K562 (cell line): Measurements from ENCODE around the gene HSPA1L. TPM values are rescaled to one million over a fixed set of nuclear protein-coding genes. Genes with fewer than 3 reads are reported as not detected.

ENCODE experiments used
- JUND ChIP-seq, 2 experiments: IDR thresholded peaks; 2 replicates in 1 of 2; 3 replicates in 1 of 2; pipeline ENCODE4 v1.6.1; 2011; ENCODE audit warnings: borderline replicate concordance in 2 of 2, low read depth in 2 of 2, low read length in 2 of 2, improper control_type of control experiment in 1 of 2, missing biosample characterization in 1 of 2, missing genetic modification characterization in 1 of 2, missing genetic modification reagents in 1 of 2
- KLF1 ChIP-seq: fragments of 450-650 bp; IDR thresholded peaks from 2 replicates; pipeline ENCODE4 v1.6.1; 2016; ENCODE audit warnings: missing genetic modification characterization, missing compliant biosample characterization
- MYNN ChIP-seq, 2 experiments: sonication (generic); formaldehyde crosslinking in 1 of 2; IDR thresholded peaks; 2 replicates each; pipeline versions ENCODE4 v1.5.0 to v1.6.1; 2016 to 2020; ENCODE audit warnings: antibody characterized with exemption in 1 of 2, missing genetic modification reagents in 1 of 2
- REST ChIP-seq, 2 experiments: fragments of 450-650 bp; formaldehyde crosslinking in 1 of 2; IDR thresholded peaks; 2 replicates each; pipeline versions ENCODE4 v1.4.0 to v1.6.1; 2014 to 2020; ENCODE audit warnings: mild to moderate bottlenecking in 2 of 2, borderline replicate concordance in 1 of 2, low read depth in 1 of 2
- SMC3 ChIP-seq: conservative IDR thresholded peaks from 2 replicates; pipeline ENCODE4 v1.6.1; 2011; ENCODE audit warnings: low read depth, low read length, improper control_type of control experiment; ENCODE audit not compliant: insufficient read depth
- SRSF1 ChIP-seq: fragments of 200-400 bp; formaldehyde crosslinking; IDR thresholded peaks from 2 replicates; pipeline ENCODE4 v1.6.1; 2017; ENCODE audit warnings: mild to moderate bottlenecking, low read depth, low read length, moderate library complexity
- TAF1 ChIP-seq: IDR thresholded peaks from 2 replicates; pipeline ENCODE4 v1.6.1; 2011; ENCODE audit warnings: mild to moderate bottlenecking, low read length, moderate library complexity; ENCODE audit not compliant: insufficient read depth, control insufficient read depth, severe bottlenecking; ENCODE audit errors: extremely low read depth
- ZNF3 ChIP-seq: fragments of 250-450 bp; sonication (Bioruptor Pico); IDR thresholded peaks from 2 replicates; pipeline ENCODE4 v1.5.0; 2021; ENCODE audit warnings: mild to moderate bottlenecking, moderate library complexity
- ZNF444 ChIP-seq: fragments of 250-450 bp; sonication (Bioruptor Pico); IDR thresholded peaks from 2 replicates; pipeline ENCODE4 v1.4.0; 2020; ENCODE audit warnings: mild to moderate bottlenecking, moderate library complexity
- polyA plus RNA-seq, 8 experiments: library from polyadenylated mRNA; depleted of rRNA in 4 of 8; stranded (reverse) in 5 of 8; unstranded in 3 of 8; fragments of >200 nt; fragmentation: Nextera tagmentation in 2 of 8; fragmentation: Illumina TruSeq in 1 of 8; extraction: Ambion mirVana in 2 of 8; extraction: Trizol in 1 of 8; gene quantifications; 2 replicates each; pipeline versions ENCODE4 v1.2.1 to v1.2.3, GENCODE V29; 2011 to 2014; ENCODE audit warnings: inconsistent platforms in 1 of 8, missing spikeins in 1 of 8
- total RNA-seq, 7 experiments: library from RNA; depleted of rRNA in 6 of 7; stranded (reverse); fragments of >200 nt in 6 of 7; fragmentation: Illumina TruSeq in 2 of 7; extraction: Trizol in 2 of 7; gene quantifications; 2 replicates each; pipeline versions ENCODE4 v1.2.1 to v1.2.3, GENCODE V29; 2011 to 2021; ENCODE audit warnings: low replicate concordance in 1 of 7
- TF ChIP-seq, protein P1 (sequence below): fragments of 250-450 bp; sonication (Bioruptor Pico); IDR thresholded peaks from 2 replicates; pipeline ENCODE4 v1.8.0; 2021; ENCODE audit warnings: borderline replicate concordance, mild to moderate bottlenecking, moderate library complexity; ENCODE audit not compliant: poor library complexity, severe bottlenecking
- TF ChIP-seq, protein P2 (sequence below): fragments of 450-650 bp; formaldehyde crosslinking; IDR thresholded peaks from 2 replicates; pipeline ENCODE4 v1.4.0; 2020; ENCODE audit warnings: mild to moderate bottlenecking, moderate library complexity
- TF ChIP-seq, protein P3 (sequence below): sonication (generic); formaldehyde crosslinking; IDR thresholded peaks from 2 replicates; pipeline ENCODE4 v1.8.1; 2022; ENCODE audit warnings: missing genetic modification reagents

HSPA1L gene
- total and polyA plus RNA-seq, 9 of the 15 experiments (the other 6 are each of a cell fraction or from before 2014, with no cell fraction given): 0.14 to 2.1 (median 1.3) TPM

GRCh38 chr6:31806470-31807272 lies 8.4 kb downstream of the HSPA1L start, which contains the start of gene LSM2 (continued):
- TF ChIP-seq TAF1 (peak; percentile 87), SMC3 (no peak), ZNF3 (CRISPR knock-in tag) (no peak), ZNF444 (CRISPR knock-in tag) (peak; percentile 28), MYNN (IDR thresholded peaks at IDR 0.05) (peak; percentile 53; the same call in 1 of the 2 replicates), MYNN (CRISPR knock-in tag; IDR thresholded peaks at IDR 0.05) (no peak), REST (IDR thresholded peaks at IDR 0.05; ENCODE audit: borderline replicate concordance) (peak; percentile 25; the same call in 1 of the 2 replicates), REST (CRISPR knock-in tag; IDR thresholded peaks at IDR 0.05; ENCODE audit: low read depth) (peak; percentile 86), JUND (IDR thresholded peaks at IDR 0.05; ENCODE audit: borderline replicate concordance, low read depth, low read length) (peak; percentile 58), JUND (tag; IDR thresholded peaks at IDR 0.05; ENCODE audit: borderline replicate concordance, low read depth, low read length) (peak; percentile 72; the same call in 1 of the 3 replicates), SRSF1 (no peak), KLF1 (tag) (peak; percentile 63; the same call in 1 of the 2 replicates)
- TF ChIP-seq, protein P1, sequence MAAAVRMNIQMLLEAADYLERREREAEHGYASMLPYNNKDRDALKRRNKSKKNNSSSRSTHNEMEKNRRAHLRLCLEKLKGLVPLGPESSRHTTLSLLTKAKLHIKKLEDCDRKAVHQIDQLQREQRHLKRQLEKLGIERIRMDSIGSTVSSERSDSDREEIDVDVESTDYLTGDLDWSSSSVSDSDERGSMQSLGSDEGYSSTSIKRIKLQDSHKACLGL: peak; percentile 83
- TF ChIP-seq, protein P2, sequence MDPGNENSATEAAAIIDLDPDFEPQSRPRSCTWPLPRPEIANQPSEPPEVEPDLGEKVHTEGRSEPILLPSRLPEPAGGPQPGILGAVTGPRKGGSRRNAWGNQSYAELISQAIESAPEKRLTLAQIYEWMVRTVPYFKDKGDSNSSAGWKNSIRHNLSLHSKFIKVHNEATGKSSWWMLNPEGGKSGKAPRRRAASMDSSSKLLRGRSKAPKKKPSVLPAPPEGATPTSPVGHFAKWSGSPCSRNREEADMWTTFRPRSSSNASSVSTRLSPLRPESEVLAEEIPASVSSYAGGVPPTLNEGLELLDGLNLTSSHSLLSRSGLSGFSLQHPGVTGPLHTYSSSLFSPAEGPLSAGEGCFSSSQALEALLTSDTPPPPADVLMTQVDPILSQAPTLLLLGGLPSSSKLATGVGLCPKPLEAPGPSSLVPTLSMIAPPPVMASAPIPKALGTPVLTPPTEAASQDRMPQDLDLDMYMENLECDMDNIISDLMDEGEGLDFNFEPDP (CRISPR knock-in tag): no peak
- TF ChIP-seq, protein P3, sequence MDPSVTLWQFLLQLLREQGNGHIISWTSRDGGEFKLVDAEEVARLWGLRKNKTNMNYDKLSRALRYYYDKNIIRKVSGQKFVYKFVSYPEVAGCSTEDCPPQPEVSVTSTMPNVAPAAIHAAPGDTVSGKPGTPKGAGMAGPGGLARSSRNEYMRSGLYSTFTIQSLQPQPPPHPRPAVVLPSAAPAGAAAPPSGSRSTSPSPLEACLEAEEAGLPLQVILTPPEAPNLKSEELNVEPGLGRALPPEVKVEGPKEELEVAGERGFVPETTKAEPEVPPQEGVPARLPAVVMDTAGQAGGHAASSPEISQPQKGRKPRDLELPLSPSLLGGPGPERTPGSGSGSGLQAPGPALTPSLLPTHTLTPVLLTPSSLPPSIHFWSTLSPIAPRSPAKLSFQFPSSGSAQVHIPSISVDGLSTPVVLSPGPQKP: no peak
